SK-N-SH (cell line): Measurements from ENCODE around the gene ZNF438. TPM values are rescaled to one million over a fixed set of nuclear protein-coding genes. Genes with fewer than 3 reads are reported as not detected.

ENCODE experiments used
- CTCF ChIA-PET: fragments of 300-600, 350-600 bp; formaldehyde crosslinking; extraction: SDS; loops from one replicate; lab custom pipeline; 2021; lab: Yijun Ruan, JAX
- POLR2A ChIA-PET: fragments of 350-600 bp; sonication (Branson Sonifier 250); formaldehyde crosslinking; extraction: SDS; loops from one replicate; lab custom pipeline; 2020; ENCODE audit warnings: antibody characterized with exemption, inconsistent platforms; lab: Yijun Ruan, JAX
- DNase-seq: peaks from one replicate; pipeline ENCODE4 v3.0.0; 2012
- H2AFZ ChIP-seq: fragments of 200-600 bp; sonication (generic); 2 replicates; pipeline ENCODE4 v1.8.1; 2016; ENCODE audit warnings: antibody characterized with exemption, mild to moderate bottlenecking, low read depth
- H3F3A ChIP-seq: fragments of 200-600 bp; sonication (generic); replicated peaks from 2 replicates; pipeline ENCODE3; 2016; ENCODE audit warnings: antibody characterized with exemption, mild to moderate bottlenecking; ENCODE audit not compliant: insufficient read depth
- H3K27ac ChIP-seq, 2 experiments: fragments of 200-500 bp in 1 of 2; fragments of 200-600 bp in 1 of 2; sonication (Bioruptor generic) in 1 of 2; sonication (generic), shearing (Covaris generic) in 1 of 2; 2 replicates each; pipeline versions ENCODE4 v1.5.1 to v1.6.1; 2014 to 2016; ENCODE audit warnings: low read depth in 2 of 2, inconsistent platforms in 1 of 2, low read length in 1 of 2, mild to moderate bottlenecking in 1 of 2, mixed read lengths in 1 of 2
- H3K27me3 ChIP-seq: fragments of 200-600 bp; sonication (generic), shearing (Covaris generic); 2 replicates; pipeline ENCODE4 v1.6.1; 2016; ENCODE audit warnings: mixed run types; ENCODE audit not compliant: insufficient read depth
- H3K36me3 ChIP-seq, 2 experiments: fragments of 200-500 bp in 1 of 2; fragments of 200-600 bp in 1 of 2; sonication (Bioruptor generic) in 1 of 2; sonication (generic) in 1 of 2; replicated peaks in 1 of 2; 2 replicates each; pipeline versions ENCODE3 to v1.5.1; 2014 to 2016; ENCODE audit warnings: low read length in 1 of 2, mild to moderate bottlenecking in 1 of 2; ENCODE audit not compliant: insufficient read depth in 2 of 2, control insufficient read depth in 1 of 2
- H3K4me1 ChIP-seq, 2 experiments: fragments of 200-500 bp in 1 of 2; fragments of 200-600 bp in 1 of 2; sonication (Bioruptor generic) in 1 of 2; sonication (generic), shearing (Covaris generic) in 1 of 2; 2 replicates each; pipeline versions ENCODE4 v1.5.1 to v1.6.1; 2014 to 2016; ENCODE audit warnings: low read depth in 1 of 2, low read length in 1 of 2, mixed run types in 1 of 2; ENCODE audit not compliant: insufficient read depth in 2 of 2, control insufficient read depth in 1 of 2
- H3K4me2 ChIP-seq: fragments of 200-600 bp; sonication (generic), shearing (Covaris generic); 2 replicates; pipeline ENCODE4 v1.6.1; 2017; ENCODE audit warnings: mixed run types
- H3K4me3 ChIP-seq, 2 experiments: fragments of 200-500 bp in 1 of 2; fragments of 200-600 bp in 1 of 2; sonication (Bioruptor generic) in 1 of 2; sonication (generic), shearing (Covaris generic) in 1 of 2; 2 replicates each; pipeline versions ENCODE4 v1.5.1 to v1.8.1; 2014 to 2016; ENCODE audit warnings: low read depth in 2 of 2, inconsistent platforms in 1 of 2, low read length in 1 of 2, mild to moderate bottlenecking in 1 of 2, mixed read lengths in 1 of 2, moderate library complexity in 1 of 2
- H3K79me2 ChIP-seq: fragments of 200-600 bp; sonication (generic); 2 replicates; pipeline ENCODE4 v1.8.1; 2017; ENCODE audit warnings: mild to moderate bottlenecking; ENCODE audit not compliant: insufficient read depth
- H3K9ac ChIP-seq: fragments of 200-600 bp; sonication (generic); 2 replicates; pipeline ENCODE4 v1.6.1; 2017; ENCODE audit warnings: mixed run types
- H3K9me2 ChIP-seq: fragments of 200-600 bp; sonication (generic); 2 replicates; pipeline ENCODE4 v1.6.1; 2017; ENCODE audit warnings: mixed run types
- H3K9me3 ChIP-seq: fragments of 200-600 bp; sonication (generic); 2 replicates; pipeline ENCODE4 v1.6.1; 2017; ENCODE audit warnings: mixed run types, mild to moderate bottlenecking, moderate library complexity
- H4K20me1 ChIP-seq: fragments of 200-600 bp; sonication (generic); 2 replicates; pipeline ENCODE4 v1.6.1; 2017; ENCODE audit warnings: mild to moderate bottlenecking, mixed run types; ENCODE audit not compliant: insufficient read depth
- CHD2 ChIP-seq: fragments of 150-350 bp; IDR thresholded peaks from 2 replicates; pipeline ENCODE4 v1.6.1; 2018; ENCODE audit warnings: low read length; ENCODE audit not compliant: partially characterized antibody
- EP300 ChIP-seq, 2 experiments: IDR thresholded peaks; 2 replicates each; pipeline versions ENCODE4 v1.4.0 to v1.6.1; 2012; ENCODE audit warnings: borderline replicate concordance in 1 of 2, low read depth in 1 of 2, low read length in 1 of 2
- EZH2phosphoT487 ChIP-seq: fragments of 200-600 bp; sonication (generic); IDR thresholded peaks from 2 replicates; pipeline ENCODE4 v1.6.1; 2017; ENCODE audit warnings: low read depth, mixed run types, mild to moderate bottlenecking, antibody characterized with exemption, moderate library complexity, borderline replicate concordance
- FOSL2 ChIP-seq: IDR thresholded peaks from 2 replicates; pipeline ENCODE4 v1.4.0; 2012; ENCODE audit warnings: low read depth, mild to moderate bottlenecking, moderate library complexity, borderline replicate concordance
- FOXJ3 ChIP-seq: sonication (generic); formaldehyde crosslinking; IDR thresholded peaks from 2 replicates; pipeline ENCODE4 v1.5.1; 2020; ENCODE audit warnings: mild to moderate bottlenecking, missing genetic modification reagents
- NFIC ChIP-seq: IDR thresholded peaks from 2 replicates; pipeline ENCODE4 v1.4.0; 2012; ENCODE audit warnings: borderline replicate concordance
- NRF1 ChIP-seq: IDR thresholded peaks from 2 replicates; pipeline ENCODE4 v1.6.1; 2012; ENCODE audit warnings: low read depth, mild to moderate bottlenecking, low read length
- POLR2AphosphoS5 ChIP-seq: IDR thresholded peaks from 2 replicates; pipeline ENCODE4 v1.6.1; 2012; ENCODE audit warnings: low read depth, low read length
- RCOR1 ChIP-seq: fragments of 150-350 bp; IDR thresholded peaks from 2 replicates; pipeline ENCODE4 v1.6.1; 2017; ENCODE audit warnings: antibody characterized with exemption, low read length
- RFX5 ChIP-seq: IDR thresholded peaks from 2 replicates; pipeline ENCODE4 v1.6.1; 2012; ENCODE audit warnings: mild to moderate bottlenecking, improper control_type of control experiment, low read length
- SMC3 ChIP-seq: IDR thresholded peaks from 2 replicates; pipeline ENCODE4 v1.6.1; 2012; ENCODE audit warnings: low read depth, low read length, improper control_type of control experiment
- TAF1 ChIP-seq: IDR thresholded peaks from 2 replicates; pipeline ENCODE4 v1.6.1; 2012; ENCODE audit warnings: low read depth, mild to moderate bottlenecking, low read length, moderate library complexity, borderline replicate concordance
- TCF12 ChIP-seq: IDR thresholded peaks from 2 replicates; pipeline ENCODE4 v1.4.0; 2012
- TEAD4 ChIP-seq: IDR thresholded peaks from 2 replicates; pipeline ENCODE4 v1.4.0; 2012; ENCODE audit warnings: mild to moderate bottlenecking, borderline replicate concordance; ENCODE audit not compliant: insufficient read depth
- WGBS: methylation state at CpG from one replicate; pipeline ENCODE4 v1.1.6; 2017; ENCODE audit warnings: low lambda C conversion rate; 5-methylcytosine and 5-hydroxymethylcytosine counted together
- polyA plus RNA-seq, 3 experiments: library from polyadenylated mRNA; depleted of rRNA; stranded (reverse); fragments of >200 nt; gene quantifications; 2 replicates each; pipeline ENCODE4 v1.2.3, GENCODE V29; 2012
- TF ChIP-seq, protein P1 (sequence below): IDR thresholded peaks from 2 replicates; pipeline ENCODE4 v1.6.1; 2012; ENCODE audit warnings: mild to moderate bottlenecking, low read depth, low read length, moderate library complexity
- TF ChIP-seq, protein P2 (sequence below): IDR thresholded peaks from 2 replicates; pipeline ENCODE4; 2012
- TF ChIP-seq, protein P3 (sequence below): IDR thresholded peaks from 2 replicates; pipeline ENCODE4 v1.4.0; 2012; ENCODE audit warnings: low read depth, borderline replicate concordance

ZNF438 gene
- polyA plus RNA-seq, 1 of the 3 experiments (the other 2 are of a cell fraction), result 2.1 TPM

DNA sequence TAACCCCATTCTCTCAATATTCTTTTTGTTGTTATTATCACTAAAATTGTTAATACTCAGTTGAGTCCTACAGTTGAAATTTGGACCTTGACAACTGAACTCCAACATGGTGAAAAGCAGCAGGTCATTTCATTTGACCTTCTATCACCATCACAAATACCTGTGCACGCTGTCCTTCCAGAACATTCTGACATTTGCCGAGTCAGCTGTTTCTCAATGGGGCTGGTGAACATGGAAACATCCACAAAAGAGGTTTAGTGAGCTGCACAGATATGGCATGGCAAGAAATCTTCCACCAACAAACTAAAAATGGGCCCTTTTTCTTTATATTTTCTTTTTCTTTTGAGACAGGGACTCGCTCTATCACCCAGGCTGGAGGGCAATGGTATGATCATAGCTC, 169.7 kb downstream of the ZNF438 start:
- Histone ChIP-seq H3F3A (no peaks in the 10 kb centered on the region), H3K4me2 (no peak overlapping the region), H3K9ac (no peak overlapping the region), H3K27ac (no peak overlapping the region), H3K36me3 (no peaks in the 10 kb centered on the region), H3K9me3 (no peaks in the 10 kb centered on the region), H4K20me1 (no peaks in the 10 kb centered on the region), H3K4me1 (peaks cover 0 to 14% of the 10 kb centered on the region in 2 experiments; a peak in 1 of 4 replicates), H3K4me3 (no peak overlapping the region), H2AFZ (no peak overlapping the region), H3K27me3 (no peaks in the 10 kb centered on the region), H3K9me2 (no peaks in the 10 kb centered on the region), H3K79me2 (no peaks in the 10 kb centered on the region)
- no peak for TF ChIP-seq FOXJ3 (CRISPR knock-in tag)
- TF ChIP-seq, protein P1, sequence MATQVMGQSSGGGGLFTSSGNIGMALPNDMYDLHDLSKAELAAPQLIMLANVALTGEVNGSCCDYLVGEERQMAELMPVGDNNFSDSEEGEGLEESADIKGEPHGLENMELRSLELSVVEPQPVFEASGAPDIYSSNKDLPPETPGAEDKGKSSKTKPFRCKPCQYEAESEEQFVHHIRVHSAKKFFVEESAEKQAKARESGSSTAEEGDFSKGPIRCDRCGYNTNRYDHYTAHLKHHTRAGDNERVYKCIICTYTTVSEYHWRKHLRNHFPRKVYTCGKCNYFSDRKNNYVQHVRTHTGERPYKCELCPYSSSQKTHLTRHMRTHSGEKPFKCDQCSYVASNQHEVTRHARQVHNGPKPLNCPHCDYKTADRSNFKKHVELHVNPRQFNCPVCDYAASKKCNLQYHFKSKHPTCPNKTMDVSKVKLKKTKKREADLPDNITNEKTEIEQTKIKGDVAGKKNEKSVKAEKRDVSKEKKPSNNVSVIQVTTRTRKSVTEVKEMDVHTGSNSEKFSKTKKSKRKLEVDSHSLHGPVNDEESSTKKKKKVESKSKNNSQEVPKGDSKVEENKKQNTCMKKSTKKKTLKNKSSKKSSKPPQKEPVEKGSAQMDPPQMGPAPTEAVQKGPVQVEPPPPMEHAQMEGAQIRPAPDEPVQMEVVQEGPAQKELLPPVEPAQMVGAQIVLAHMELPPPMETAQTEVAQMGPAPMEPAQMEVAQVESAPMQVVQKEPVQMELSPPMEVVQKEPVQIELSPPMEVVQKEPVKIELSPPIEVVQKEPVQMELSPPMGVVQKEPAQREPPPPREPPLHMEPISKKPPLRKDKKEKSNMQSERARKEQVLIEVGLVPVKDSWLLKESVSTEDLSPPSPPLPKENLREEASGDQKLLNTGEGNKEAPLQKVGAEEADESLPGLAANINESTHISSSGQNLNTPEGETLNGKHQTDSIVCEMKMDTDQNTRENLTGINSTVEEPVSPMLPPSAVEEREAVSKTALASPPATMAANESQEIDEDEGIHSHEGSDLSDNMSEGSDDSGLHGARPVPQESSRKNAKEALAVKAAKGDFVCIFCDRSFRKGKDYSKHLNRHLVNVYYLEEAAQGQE, result no peak
- ChIA-PET POLR2A (no interaction called here), CTCF (interaction anchor here (1.9 kb wide), 1 partner anchor 9 kb away, joined by 5 read pairs; no protein-coding TSS in a partner anchor)
- DNase-seq, result no peak
- 92% methylated on average over 3 of the region's 3 CpGs for WGBS

DNA sequence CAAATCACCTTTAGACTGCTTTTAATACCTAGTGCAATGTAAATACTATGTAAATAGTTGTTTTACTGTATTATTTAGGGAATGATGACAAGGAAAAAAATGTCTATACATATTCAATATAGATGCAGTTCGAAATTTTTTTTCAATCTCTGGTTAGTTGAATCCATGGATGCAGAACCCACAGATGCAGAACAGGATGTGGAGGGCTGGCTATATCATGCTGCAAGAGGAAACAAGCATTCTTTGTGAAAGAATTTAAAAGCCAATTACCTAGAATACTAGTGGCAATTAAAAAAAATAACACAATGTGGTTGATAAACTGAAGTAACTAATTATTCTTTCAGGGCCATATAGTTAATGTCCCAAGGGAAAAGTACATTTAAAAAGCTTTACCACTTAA, 170.4 kb downstream of the ZNF438 start:
- Histone ChIP-seq H2AFZ (no peak overlapping the region), H4K20me1 (no peaks in the 10 kb centered on the region), H3K4me2 (no peak overlapping the region), H3K4me1 (peaks cover 0 to 14% of the 10 kb centered on the region in 2 experiments; a peak in 1 of 4 replicates), H3K27me3 (no peaks in the 10 kb centered on the region), H3K79me2 (no peaks in the 10 kb centered on the region), H3K4me3 (no peak overlapping the region), H3K9me3 (no peaks in the 10 kb centered on the region), H3K36me3 (no peaks in the 10 kb centered on the region), H3K9ac (no peak overlapping the region), H3K9me2 (no peaks in the 10 kb centered on the region), H3K27ac (no peak overlapping the region), H3F3A (no peaks in the 10 kb centered on the region)
- WGBS, result 77% methylated on average over 1 of the region's 1 CpG
- no peak for DNase-seq
- ChIA-PET POLR2A (no interaction called here), CTCF (interaction anchor here (1.9 kb wide), 1 partner anchor 10 kb away, joined by 5 read pairs; no protein-coding TSS in a partner anchor)
- TF ChIP-seq RCOR1 (no peak), SMC3 (no peak), EP300 (IDR thresholded peaks at IDR 0.05; ENCODE audit: borderline replicate concordance in 1 of 2, low read depth in 1 of 2, low read length in 1 of 2) (no peak), POLR2AphosphoS5 (no peak), TEAD4 (no peak), EZH2phosphoT487 (no peak), CHD2 (no peak), TCF12 (no peak), FOSL2 (no peak), FOXJ3 (CRISPR knock-in tag) (no peak), NRF1 (no peak), TAF1 (no peak), RFX5 (no peak), NFIC (no peak)
- TF ChIP-seq, protein P2, sequence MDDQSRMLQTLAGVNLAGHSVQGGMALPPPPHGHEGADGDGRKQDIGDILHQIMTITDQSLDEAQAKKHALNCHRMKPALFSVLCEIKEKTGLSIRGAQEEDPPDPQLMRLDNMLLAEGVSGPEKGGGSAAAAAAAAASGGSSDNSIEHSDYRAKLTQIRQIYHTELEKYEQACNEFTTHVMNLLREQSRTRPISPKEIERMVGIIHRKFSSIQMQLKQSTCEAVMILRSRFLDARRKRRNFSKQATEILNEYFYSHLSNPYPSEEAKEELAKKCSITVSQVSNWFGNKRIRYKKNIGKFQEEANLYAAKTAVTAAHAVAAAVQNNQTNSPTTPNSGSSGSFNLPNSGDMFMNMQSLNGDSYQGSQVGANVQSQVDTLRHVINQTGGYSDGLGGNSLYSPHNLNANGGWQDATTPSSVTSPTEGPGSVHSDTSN, result no peak
- TF ChIP-seq, protein P1, result no peak
- TF ChIP-seq, protein P3, sequence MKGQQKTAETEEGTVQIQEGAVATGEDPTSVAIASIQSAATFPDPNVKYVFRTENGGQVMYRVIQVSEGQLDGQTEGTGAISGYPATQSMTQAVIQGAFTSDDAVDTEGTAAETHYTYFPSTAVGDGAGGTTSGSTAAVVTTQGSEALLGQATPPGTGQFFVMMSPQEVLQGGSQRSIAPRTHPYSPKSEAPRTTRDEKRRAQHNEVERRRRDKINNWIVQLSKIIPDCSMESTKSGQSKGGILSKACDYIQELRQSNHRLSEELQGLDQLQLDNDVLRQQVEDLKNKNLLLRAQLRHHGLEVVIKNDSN, result no peak
